ENCODE results near the gene EFCAB9. TPM values are rescaled to one million over a fixed set of nuclear protein-coding genes. Genes with fewer than 3 reads are reported as not detected.

The EFCAB9 gene
- total RNA-seq: not detected

GRCh38 chr5:172193872-172194271, at the start of gene EFCAB9:
TSS of gene EFCAB9 (plus strand) at chr5:172194172. CDS start at chr5:172194173, 1 bp downstream.
- DNase-seq: no peak
- Histone ChIP-seq H3K36me3 (no peaks in the 10 kb centered on the region), H3K4me1 (peaks cover 0 to 4% (median 0%) of the 10 kb centered on the region in 3 donors), H3K4me3 (no peak within 1 kb of the TSS), H3K27ac (no peak within 1 kb of the TSS), H3K9me3 (no peaks in the 10 kb centered on the region), H3K27me3 (peaks cover 0 to 16% (median 0%) of the 10 kb centered on the region in 4 donors)
- 70 to 74% methylated on average over 6 of the region's 6 CpGs for WGBS, 2 donors
- intact Hi-C loops (cut with DNase I): no loop called here
- TF ChIP-seq CTCF (IDR thresholded peaks at IDR 0.05) (no peak), POLR2A (IDR thresholded peaks at IDR 0.05) (no peak)

- no peaks in the 10 kb centered on the region for H3K27me3 ChIP-seq
- peak overlapping the region in 1 of 4 donors; percentile 21 for H3K27ac ChIP-seq
- 86% methylated on average over 7 of the region's 10 CpGs; no CpG with 5 or more reads in 1 of the 2 donors for WGBS, 2 donors
- TF ChIP-seq CTCF (IDR thresholded peaks at IDR 0.05) (no peak), POLR2A (IDR thresholded peaks at IDR 0.05) (no peak)
- no peak overlapping the region for H3K4me3 ChIP-seq
- H3K36me3 ChIP-seq: peaks cover 0 to 11% (median 0%) of the 10 kb centered on the region in 3 donors
- H3K4me1 ChIP-seq: peaks cover 5 to 27% (median 5%) of the 10 kb centered on the region in 3 donors
- DNase-seq: no peak
- no peaks in the 10 kb centered on the region for H3K9me3 ChIP-seq
- intact Hi-C loops (cut with DNase I): no loop called here
Measured at GRCh38 chr5:172144291-172144815, 49.6 kb upstream of the EFCAB9 start.

DNA sequence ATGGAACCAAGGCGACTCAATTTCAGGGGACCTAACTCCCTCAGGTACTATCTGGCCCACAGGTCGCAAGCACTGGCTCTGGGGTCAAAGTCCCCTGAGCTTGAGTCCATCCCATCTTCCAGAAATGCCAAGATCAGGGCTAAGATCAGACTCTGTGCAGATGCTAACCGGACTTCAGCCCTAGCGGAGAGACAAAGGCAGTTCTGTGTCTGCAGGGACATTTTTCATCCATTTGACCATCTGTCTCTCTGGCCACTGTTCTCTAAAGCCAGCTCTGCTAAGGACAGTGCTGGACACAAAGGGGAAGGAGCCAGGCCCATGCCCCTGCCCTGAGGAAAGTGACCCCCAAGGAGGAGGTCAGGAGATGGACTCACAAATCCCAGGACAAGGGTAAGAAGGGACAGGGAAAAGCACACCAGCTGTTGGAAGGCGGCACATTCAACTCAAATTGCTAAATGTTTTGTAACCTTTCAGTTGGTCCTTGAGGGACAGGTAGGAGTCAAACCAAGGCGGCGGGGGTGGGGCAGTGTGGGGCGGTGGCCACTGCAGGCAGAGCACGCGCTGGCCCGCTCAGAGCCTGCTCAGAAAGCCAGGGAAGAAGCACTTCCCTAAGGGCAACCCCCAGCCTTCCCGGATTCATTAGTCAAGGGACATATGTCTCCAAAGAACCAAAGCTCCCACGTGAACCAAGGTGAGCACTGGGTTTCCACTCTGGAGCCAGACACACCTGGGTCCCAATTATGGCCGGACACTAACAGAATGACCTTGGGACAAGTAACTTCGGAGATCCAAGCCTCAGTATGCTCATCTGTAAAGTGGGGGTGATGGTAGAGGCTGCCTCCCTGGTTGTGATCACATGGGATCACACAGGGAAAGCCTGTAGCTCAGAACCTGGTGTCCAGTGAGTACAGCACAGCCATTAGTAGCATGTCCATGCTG, 48.8 kb upstream of the EFCAB9 start:
- no peaks in the 10 kb centered on the region for H3K27me3 ChIP-seq
- peaks cover 5 to 27% (median 5%) of the 10 kb centered on the region in 3 donors for H3K4me1 ChIP-seq
- no peak overlapping the region for H3K27ac ChIP-seq
- no peak for DNase-seq
- TF ChIP-seq POLR2A (IDR thresholded peaks at IDR 0.05): no peak
- no peak for TF ChIP-seq CTCF (IDR thresholded peaks at IDR 0.05)
- intact Hi-C loops (cut with DNase I): no loop called here
- H3K4me3 ChIP-seq: no peak overlapping the region
- H3K9me3 ChIP-seq: no peaks in the 10 kb centered on the region
- 89 to 90% methylated on average over 5 to 6 of the region's 15 CpGs for WGBS, 2 donors
- H3K36me3 ChIP-seq: peaks cover 0 to 11% (median 0%) of the 10 kb centered on the region in 3 donors

- Histone ChIP-seq H3K4me3 (no peak overlapping the region), H3K36me3 (peaks cover 0 to 11% (median 0%) of the 10 kb centered on the region in 3 donors), H3K9me3 (no peaks in the 10 kb centered on the region), H3K27me3 (no peaks in the 10 kb centered on the region), H3K4me1 (peaks cover 5 to 33% (median 8%) of the 10 kb centered on the region in 3 donors), H3K27ac (no peak overlapping the region)
- intact Hi-C loops (cut with DNase I): no loop called here
- TF ChIP-seq CTCF (IDR thresholded peaks at IDR 0.05) (no peak), POLR2A (IDR thresholded peaks at IDR 0.05) (no peak)
- WGBS, 2 donors: 77 to 86% methylated on average over 12 to 17 of the region's 21 CpGs
- no peak for DNase-seq
Measured at GRCh38 chr5:172145870-172146747, 47.9 kb upstream of the EFCAB9 start.
